Astrocyte of the hippocampus (primary cell): ENCODE results near the gene SS18L1.

Experiments used
- DNase-seq: peaks from one replicate; pipeline ENCODE4 v3.0.0; 2011; ENCODE audit warnings: low read depth, low spot score

The SS18L1 gene

DNA sequence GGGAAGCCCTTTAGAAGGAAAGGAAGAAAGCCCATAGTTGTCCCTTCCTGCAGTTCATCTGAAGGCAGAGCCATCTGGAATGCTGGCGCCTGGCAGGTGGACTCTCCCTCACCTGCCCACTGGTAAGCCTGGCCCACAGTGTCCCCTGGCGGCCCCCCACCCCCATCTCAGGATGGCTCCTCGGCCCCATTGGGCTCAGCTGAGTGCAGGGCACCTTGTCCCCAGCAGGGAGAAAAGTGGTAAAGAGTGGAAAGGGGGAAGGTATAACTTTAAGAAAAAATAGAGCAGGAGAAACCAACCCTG, 12.6 kb downstream of the SS18L1 start:
- DNase-seq = no peak

DNA sequence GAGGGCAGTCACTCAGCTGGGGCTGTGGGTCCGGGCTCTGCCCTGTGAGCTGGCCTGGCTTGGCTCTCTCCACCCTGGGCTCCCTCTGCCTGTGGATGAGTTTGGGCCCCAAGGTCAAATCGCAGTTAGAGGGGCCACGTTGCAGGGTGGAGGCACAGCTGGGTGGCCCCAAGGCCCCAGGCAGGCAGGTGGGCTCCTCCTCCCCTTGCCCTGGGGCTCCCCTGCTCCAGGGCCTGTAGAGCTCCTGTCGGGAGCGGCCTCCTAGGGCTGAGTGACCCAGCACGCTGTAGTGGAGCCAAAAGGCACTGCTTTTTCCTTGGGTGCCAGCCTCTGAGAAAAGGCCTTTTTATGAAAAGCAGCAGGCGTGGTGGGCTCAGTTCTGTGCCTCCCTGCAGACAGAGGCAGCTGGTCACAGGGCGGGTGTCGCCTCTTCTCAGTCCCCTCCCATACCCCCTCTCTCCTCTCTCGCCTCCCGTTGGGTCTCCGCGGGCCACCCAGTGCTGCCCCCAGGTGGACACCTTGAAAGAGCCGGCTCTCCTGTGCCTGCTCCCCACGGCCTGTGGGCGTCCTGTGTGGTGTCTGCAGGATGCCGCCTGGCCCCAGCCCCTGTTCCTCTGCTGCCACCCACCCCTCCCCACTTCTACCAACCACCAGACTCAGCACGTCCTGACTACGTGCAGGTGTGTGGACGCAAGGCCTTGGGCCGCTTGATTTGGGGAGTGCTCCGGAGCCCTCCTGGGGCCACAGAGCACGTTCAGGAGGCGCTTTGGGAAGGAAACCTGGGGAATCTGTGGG, 13.2 kb downstream of the SS18L1 start:
- peak; percentile 74 for DNase-seq

DNA sequence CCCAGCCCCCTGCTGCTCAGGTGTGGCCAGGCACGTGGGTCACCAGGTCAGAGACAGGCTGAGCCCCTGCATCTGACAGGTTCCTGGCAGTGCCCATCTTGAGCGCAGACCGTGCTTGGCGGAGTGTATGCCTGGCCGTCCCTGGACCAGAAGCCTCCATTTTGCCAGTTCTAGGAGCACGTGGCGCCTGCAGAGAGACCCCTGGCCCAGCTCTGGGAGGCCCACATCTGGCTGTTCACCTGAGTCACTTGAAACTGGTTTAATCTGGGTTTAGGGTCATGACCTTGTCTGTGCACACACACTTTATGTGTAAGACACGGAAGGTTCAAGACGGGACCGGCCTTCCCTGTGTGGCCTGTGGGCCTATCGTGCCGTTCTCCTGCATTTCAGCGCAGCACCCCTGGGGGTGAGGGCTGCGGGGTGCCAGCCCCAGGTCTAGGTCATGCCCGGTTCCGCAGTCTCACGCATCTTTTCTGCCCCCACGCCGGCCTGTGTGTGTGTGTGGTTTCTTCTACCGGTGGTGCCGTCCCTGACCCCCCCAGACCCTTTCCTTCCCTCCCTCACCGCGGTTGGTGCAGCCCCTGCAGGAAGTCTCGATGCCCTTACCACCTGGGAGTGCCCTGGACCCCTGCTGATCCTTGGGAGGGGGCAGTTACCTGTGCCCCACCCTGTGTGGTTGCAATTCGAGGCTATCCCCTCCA, 14.0 kb downstream of the SS18L1 start:
- DNase-seq = no peak

DNA sequence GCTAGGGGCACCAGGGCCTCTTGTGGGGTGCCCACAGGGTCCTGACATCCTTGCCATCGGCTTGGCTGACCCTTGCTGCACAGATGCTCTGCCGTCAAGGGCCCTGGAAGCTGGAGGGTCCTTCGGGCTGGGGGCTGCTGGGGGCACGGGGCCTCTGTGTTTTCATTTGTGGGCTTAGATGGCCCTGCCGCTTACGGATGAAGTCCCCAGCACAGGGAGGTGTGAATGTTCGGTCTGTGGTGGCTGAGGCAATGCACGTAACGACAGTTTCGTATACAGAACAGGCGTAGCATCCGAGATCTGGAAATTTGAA, 14.5 kb downstream of the SS18L1 start:
- no peak for DNase-seq

DNA sequence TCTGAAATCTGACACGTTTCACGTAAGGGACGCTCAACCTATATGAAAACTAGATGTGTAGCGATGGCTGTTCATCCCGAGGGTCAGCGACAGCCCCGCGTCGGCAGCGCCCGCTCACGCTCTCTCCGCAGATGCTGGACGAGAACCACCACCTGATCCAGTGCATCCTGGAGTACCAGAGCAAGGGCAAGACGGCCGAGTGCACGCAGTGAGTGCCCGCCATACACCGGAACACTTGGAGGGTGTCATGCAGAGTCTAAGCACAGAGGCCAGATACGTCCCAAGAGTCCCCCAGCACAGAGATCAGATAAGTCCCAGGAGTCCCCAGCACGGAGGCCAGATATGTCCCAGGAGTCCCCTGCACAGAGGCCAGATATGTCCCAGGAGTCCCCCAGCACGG, 15.0 kb downstream of the SS18L1 start:
- DNase-seq = no peak

DNA sequence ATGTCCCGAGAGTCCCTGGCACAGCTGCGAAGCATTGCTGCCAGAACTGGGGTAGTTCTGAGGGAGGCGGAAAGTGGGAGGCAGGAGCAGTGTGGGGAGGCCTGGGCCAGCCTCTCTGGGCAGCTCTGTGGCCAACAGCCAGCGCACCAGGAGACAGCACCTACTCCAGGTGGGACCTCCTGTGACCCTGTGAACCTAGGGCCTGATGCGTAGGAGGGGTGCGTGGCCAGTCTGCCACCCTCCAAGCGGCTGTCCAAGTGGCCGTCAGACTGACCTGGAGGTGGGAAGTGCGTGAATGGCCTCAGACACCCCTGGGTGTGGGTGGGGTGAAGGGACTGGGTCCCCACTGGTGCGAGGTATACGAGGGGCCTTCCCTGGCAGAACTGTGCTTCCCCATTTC, 15.5 kb downstream of the SS18L1 start:
- DNase-seq = no peak

DNA sequence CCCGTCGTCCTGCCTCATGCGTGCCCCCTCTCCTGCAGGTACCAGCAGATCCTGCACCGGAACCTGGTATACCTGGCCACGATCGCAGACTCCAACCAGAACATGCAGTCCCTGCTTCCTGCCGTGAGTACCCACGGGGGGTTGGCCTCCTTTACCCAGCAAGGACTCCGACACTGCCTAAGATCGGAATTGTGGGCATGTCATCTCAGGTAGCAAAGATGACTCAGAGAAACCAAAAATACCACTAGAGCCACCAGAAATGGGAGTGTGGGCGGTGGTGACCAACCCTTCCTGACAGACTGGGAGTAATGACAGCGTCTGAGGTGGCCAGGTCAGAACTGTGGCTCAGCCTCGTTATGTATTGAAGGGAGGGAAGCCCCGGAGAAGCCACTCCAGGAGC, 16.3 kb downstream of the SS18L1 start:
- DNase-seq = peak; percentile 70

DNA sequence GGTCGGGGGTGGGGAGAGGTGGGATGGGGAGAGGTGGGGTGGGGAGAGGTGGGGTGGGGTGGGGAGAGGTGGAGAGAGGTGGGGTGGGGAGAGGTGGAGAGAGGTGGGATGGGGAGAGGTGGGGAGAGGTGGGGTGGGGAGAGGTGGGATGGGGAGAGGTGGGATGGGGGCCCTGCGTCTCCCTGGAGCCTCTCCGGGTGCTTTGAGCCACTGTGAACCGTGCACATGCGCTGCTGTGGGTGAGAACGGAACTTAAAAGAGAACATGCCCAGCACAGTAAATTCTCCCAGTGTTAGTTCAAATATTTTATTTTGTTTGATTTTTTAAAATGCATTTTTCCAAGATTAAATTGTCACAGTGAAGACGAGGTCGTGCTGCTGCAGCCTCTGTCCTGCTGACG, 16.7 kb downstream of the SS18L1 start:
- DNase-seq = no peak

DNA sequence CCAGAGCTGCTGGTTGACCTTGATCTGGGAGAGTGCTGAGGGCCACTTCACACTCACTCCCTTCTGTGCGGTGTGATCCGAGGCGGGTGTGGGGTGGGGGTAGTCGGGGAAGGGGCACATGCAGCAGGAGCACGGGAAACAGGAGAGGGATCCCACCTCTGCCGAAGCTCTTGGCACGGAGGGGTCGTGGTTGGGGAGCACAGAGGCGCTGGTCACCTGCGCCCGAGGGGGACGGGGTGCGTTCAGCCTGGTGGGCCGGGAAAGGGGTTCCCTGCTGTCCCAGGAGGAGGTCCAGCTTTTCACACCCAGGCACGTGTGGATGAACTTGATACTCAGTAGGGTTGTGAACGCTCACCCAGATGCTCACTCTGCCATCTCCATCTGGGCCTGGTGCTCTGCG, 17.3 kb downstream of the SS18L1 start:
- DNase-seq = no peak

DNA sequence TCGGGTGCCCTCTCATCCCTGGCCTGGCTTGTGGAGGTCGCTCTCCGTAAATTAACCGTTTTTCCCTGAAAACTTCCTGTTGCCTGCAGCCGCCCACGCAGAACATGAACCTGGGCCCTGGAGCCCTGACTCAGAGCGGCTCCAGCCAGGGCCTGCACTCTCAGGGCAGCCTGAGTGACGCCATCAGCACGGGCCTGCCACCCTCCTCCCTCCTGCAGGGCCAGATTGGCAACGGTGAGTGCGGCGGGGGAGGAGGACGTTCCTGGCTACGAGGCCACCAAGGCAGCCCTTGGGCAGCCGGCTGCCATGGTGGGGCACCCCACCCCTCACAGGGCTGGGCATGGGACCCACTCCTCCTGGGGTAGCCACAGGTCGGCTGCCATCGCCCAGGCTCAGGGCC, 17.8 kb downstream of the SS18L1 start:
- peak; percentile 80 for DNase-seq

DNA sequence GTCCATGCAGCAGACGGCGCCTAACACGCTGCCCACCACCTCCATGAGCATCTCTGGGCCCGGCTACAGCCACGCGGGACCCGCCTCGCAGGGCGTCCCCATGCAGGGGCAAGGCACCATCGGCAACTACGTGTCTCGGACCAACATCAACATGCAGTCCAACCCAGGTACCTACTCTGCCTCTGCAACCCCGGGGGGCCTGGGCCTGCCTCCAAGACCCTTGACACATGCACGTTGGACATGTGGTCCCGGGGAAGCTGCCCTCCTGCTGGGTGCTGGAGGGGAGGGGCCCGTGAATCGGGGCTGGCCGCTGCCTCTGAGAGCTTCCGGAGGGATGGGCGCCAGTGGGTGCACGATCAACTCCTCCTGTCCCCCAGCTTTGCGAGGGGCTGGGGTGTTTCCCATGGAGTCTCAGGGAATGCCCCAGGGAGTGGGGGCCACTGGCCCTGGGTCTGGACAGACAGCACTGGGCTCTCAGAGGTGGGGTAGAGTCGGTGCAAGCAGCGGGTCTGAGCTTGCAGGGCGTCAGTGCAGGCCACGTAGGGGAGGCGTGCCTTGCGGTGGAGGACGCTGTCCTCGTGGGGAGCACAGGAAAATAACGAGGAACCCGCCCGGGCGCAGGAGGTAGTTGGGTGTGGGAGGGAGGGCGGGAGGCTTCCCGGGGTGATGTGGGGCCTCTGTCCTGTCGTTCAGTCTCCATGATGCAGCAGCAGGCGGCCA, 19.4 kb downstream of the SS18L1 start:
- no peak for DNase-seq

DNA sequence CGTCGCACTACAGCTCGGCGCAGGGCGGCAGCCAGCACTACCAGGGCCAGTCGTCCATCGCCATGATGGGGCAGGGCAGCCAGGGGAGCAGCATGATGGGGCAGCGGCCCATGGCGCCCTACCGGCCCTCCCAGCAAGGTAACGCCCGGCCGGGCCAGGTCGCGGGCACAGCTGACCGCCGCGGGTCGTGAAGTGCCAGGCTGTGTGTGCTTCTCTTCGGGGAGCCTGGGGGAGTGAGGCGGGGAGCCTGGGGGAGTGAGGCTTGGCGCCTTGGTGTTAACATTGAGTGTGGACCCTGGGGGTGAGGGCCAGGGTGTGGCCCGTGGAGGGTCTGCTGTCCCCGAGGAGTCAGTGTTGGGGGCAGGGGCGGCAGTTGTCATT, 19.9 kb downstream of the SS18L1 start:
- no peak for DNase-seq

DNA sequence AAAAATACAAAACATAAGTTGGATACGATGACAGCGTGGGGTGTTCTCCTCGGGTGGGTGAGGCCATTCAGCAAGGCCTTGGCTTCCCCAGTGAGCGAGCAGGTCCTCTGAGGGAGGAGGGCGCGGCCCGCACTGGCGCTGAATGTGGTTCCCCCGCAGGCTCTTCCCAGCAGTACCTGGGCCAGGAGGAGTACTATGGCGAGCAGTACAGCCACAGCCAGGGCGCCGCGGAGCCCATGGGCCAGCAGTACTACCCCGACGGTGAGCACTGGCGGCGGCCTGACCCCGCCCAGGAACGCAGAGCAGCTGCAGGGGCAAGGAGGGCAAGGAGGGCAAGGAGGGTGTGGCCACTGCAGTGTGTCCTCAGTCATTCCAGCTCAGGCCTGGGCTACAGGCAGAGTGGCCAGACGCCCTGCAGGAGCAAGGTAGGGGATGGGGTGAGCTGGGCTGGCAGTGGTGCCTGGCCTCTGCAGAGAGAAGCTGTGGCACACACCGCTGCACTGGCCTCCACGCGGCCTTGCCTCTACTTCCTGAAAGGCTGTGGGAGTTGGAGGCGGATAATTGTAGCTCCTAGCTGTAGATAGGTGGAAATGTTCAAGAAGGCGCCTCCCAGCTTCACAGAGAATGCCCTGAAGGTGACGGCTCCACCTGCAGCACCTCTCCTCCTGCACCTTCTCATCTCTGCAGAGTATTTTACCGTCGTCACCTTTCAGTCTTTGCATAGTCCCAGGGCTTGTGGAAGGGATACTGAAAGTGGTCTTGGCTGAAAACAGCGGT, 20.6 kb downstream of the SS18L1 start:
- DNase-seq = no peak

DNA sequence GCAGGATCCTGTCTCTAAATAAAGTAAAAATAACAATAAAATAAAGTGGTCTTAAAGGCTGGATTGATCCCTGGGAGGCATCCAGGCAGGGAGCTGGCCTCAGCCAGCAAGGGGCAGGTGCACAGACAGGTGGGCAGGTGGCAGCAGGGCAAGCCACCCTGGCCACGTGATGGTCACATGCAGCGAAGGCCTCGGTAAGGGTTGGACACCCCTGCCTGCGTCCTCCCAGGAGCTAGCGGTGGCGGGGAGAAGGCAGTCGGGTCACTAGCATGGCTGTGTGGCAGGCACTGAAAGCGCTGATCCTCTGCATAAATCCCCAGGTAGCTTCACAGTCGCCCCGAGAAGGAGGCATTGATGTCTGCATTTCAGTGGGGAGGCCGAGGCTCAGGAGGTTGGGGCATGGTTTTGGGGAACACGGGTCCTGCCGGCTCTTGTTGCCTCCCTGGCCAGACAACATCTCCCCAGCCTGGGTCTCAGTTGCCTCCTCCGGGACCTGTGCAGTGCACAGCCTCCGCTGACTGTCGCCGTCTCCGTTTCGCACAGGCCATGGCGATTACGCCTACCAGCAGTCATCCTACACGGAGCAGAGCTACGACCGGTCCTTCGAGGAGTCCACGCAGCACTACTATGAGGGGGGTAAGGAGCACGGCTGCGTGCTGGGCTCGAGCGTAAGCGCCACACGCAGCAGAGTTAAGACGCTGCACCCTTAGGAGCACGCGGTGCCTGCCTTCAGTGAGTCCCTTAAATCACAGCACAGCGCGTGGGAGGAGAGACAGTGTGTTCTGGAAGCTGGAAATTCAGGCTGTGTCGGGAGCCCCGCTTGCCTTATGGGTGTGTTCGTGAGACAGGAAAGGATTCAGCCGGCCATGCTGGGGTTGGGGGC, 21.6 kb downstream of the SS18L1 start:
- no peak for DNase-seq

DNA sequence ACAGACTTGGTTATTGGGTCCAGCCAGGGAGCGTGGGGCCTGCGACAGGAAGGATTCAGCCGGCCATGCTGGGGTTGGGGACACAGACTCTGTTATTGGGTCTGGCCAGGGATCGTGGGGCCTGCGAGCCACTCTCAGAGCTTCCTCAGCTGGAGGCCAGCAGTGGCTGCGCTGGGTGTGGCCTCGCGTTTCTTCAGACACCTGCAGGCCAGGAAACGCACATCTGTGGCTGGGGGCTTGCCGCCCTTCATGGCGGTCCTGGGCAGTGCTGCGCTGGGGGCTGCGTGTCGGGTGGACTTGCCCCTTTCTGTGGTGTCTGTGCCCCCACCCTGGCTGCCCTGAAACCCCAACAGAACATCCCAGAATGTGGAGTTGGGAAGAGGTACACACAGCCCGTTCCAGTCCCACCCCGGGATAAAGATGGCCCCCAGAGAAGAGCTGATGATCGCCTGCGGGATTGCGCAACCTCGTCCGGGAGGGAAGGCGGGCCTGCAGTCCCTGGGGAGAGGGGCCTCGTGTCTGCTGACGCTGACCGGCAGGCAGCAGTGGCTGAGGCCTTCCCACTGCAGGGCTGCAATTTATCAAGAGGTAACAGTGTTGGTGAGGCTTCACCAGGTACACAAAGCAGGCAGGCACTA, 22.3 kb downstream of the SS18L1 start:
- no peak for DNase-seq

DNA sequence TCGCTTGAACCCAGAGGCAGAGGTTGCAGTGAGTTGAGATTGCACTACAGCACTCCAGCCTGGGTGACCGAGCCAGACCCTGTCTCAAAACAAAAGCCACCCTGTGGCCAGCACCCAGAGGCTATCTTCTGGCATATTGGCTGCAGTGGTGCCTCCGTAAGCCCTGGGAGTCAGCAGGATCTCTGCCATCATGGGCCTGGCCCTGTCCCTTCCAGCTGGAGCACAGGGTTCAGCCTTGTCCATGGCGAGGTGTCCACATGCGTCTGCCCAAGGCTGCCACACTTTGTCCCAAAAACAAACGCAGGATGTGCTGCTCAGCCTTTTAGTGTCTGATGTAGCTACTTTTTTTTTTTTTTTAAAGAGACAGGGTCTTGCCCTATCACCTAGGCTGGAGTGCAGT, 23.9 kb downstream of the SS18L1 start:
- DNase-seq = no peak

DNA sequence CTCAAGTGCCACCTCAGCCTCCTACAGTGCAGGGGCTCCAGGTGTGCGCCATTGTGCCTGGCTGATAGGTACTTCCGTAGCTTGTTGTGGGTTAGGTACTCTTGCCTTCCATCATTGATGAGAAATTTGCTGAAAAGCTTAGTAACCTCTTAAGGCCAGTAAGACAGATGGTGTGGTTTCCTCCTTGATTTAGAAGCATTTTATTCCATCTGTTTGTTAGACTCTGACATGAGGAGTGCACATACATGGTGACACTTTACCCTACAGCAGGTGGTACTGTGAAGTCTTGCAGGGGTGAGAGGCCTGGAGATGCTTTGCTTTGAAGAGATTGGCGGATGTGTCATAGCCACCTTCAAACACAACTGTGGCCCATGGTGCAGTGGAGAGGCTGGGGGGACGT, 24.5 kb downstream of the SS18L1 start:
- DNase-seq = no peak

DNA sequence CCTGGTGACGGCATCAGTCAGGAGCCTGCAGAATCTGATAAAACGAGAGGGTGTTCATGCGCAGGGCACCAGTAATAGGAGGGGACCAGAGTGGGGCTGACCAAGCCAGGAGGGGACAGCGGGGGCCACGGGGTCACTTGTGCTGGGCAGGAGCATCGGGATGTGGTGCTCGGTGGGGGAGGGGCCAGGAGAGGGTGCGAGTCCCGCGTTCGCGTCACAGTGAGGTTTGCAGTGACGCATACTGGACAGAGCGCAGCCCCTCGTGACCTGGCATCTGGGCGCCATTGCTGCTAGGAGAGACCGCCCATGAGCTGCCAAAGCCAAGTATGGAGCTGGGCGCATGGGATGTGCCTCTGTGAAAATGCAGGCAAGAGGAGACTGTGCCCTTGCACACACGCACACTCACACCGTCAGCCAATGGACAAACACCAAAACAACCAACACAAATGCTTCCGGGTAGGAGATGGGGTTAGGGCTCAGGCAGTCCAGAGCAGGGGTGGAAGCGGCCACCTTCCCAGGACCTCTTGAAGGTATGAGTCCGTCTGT, 25.4 kb downstream of the SS18L1 start:
- no peak for DNase-seq

DNA sequence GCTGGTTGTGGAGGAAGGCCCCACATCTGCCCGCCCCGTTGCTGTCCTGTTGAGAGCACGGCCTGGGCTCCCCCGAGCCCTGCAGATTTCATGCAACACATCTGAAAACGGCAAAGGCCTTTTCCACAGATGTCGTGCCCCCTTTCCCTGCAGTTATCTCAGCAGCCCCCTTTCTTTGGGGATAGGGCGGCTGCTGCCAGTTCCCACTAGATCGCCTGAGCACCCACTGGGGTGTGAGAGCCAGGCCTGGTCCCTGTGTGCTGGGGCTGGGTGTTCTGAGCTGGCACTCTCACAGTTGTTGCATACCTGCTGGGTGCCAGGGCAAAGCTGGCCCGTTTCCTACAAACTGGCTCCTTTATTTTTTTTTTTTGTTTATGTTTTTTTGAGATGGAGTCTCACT, 27.0 kb downstream of the SS18L1 start:
- no peak for DNase-seq

DNA sequence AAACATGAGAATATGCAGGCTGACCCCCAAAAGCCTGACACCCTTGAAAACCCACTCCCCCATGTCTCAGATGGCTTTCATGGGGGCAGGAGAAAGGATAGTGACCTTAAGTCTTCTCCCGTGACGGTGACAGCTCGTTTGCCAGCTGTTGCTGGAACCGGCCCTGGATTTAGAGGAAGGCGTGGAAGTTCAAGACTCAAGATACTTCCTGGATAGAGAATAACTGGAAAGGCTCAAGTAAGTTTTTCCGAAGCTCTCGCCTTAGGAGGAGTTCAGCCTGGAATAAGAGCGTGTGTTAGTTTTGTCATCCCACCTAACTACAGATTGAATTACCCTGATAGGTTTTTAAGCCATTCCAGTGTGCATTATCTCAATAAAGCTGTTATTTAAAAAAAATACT, 27.7 kb downstream of the SS18L1 start:
- DNase-seq = no peak

DNA sequence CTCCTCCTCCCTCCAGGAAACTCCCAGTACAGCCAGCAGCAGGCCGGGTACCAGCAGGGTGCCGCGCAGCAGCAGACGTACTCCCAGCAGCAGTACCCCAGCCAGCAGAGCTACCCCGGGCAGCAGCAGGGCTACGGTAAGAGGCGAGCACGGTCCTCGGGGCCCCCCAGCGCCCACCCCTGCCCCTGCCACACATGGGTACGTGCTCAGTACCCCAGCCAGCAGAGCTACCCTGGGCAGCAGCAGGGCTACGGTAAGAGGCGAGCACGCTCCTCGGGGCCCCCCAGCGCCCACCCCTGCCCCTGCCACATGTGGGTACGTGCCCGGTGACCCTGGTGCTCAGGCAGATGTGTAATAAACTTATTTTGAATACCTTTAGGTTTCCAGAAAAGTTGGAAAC, 29.1 kb downstream of the SS18L1 start:
- DNase-seq = no peak
